Ovary (tissue), 3 donors: ENCODE results near the gene SLC35B4.

ENCODE experiments used
- EP300 ChIP-seq: sonication (generic); formaldehyde crosslinking; IDR thresholded peaks from one replicate; pipeline ENCODE4 v1.6.1; 2017; ENCODE audit warnings: antibody characterized with exemption
- TF ChIP-seq, protein P1 (sequence below), 3 donors: fragments of 450-650 bp in 2 of 3; fragments of 200-600 bp in 1 of 3; IDR thresholded peaks; one replicate each; pipeline versions ENCODE4 v1.5.1 to v1.8.0; 2016 to 2022; ENCODE audit warnings: antibody characterized with exemption in 3 of 3, mild to moderate bottlenecking in 1 of 3
- donor health status: DM: no; HTN: no; CAD: no.

DNA sequence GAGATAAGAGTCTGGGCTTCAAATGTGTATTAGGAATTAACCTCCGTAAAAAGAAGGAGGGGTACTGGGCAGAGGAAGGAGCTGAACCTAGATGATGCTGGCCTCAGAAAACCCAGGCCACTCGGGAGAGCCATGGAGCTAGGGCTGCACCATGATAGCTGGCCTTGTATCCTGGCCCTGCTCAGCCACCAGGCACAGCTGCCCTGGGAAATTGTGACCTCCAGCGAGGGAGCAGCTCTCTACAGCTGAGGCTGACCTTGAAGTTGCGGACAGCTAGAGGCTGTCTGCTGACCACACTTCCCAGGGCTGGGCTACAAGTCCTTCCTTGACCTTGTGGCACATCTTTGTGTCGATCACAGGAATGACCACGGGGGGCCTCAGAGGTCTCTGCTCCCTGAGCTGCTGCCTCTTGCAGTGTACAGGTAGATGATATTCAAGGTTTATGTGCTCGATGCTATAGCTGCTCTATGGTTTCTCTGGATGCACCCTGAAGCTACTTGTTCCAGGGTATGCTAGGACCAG, 38.3 kb upstream of the SLC35B4 start:
- TF ChIP-seq EP300 = no peak
- TF ChIP-seq, protein P1, sequence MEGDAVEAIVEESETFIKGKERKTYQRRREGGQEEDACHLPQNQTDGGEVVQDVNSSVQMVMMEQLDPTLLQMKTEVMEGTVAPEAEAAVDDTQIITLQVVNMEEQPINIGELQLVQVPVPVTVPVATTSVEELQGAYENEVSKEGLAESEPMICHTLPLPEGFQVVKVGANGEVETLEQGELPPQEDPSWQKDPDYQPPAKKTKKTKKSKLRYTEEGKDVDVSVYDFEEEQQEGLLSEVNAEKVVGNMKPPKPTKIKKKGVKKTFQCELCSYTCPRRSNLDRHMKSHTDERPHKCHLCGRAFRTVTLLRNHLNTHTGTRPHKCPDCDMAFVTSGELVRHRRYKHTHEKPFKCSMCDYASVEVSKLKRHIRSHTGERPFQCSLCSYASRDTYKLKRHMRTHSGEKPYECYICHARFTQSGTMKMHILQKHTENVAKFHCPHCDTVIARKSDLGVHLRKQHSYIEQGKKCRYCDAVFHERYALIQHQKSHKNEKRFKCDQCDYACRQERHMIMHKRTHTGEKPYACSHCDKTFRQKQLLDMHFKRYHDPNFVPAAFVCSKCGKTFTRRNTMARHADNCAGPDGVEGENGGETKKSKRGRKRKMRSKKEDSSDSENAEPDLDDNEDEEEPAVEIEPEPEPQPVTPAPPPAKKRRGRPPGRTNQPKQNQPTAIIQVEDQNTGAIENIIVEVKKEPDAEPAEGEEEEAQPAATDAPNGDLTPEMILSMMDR (IDR thresholded peaks at IDR 0.05) = no peak
